Vagina (tissue), 2 donors: ENCODE data around the gene CCDC57. TPM values are rescaled to one million over a fixed set of nuclear protein-coding genes. Genes with fewer than 3 reads are reported as not detected.

Experiments
- DNase-seq, 2 donors: peaks; one replicate each; pipeline ENCODE4 v3.0.0-alpha.2; 2017; ENCODE audit errors: extremely low spot score in 2 of 2
- H3K27ac ChIP-seq: fragments of 200-600 bp; sonication (generic); one replicate; pipeline ENCODE4 v1.5.1; 2019
- H3K27me3 ChIP-seq: fragments of 200-600 bp; sonication (generic); one replicate; pipeline ENCODE4 v1.5.1; 2019
- H3K36me3 ChIP-seq, 2 donors: fragments of 200-600 bp; sonication (generic); one replicate each; pipeline ENCODE4 v1.5.1; 2017 to 2019
- H3K4me1 ChIP-seq: fragments of 200-600 bp; sonication (generic); one replicate; pipeline ENCODE4 v1.5.1; 2019
- H3K4me3 ChIP-seq, 2 donors: fragments of 200-600 bp; sonication (generic); 1 replicate in 1 of 2; 2 replicates in 1 of 2; pipeline ENCODE4 v1.5.1; 2016 to 2019
- H3K9me3 ChIP-seq: fragments of 200-600 bp; sonication (generic); one replicate; pipeline ENCODE4 v1.5.1; 2019
- POLR2A ChIP-seq, 2 donors: fragments of 450-650 bp; IDR thresholded peaks; one replicate each; pipeline ENCODE4 v1.6.1; 2017; ENCODE audit warnings: antibody characterized with exemption in 2 of 2, mild to moderate bottlenecking in 2 of 2, moderate library complexity in 2 of 2
- POLR2AphosphoS5 ChIP-seq, 2 donors: sonication (generic); formaldehyde crosslinking; IDR thresholded peaks; one replicate each; pipeline ENCODE4 v1.9.0; 2017; ENCODE audit warnings: antibody characterized with exemption in 2 of 2, mild to moderate bottlenecking in 2 of 2, low read depth in 1 of 2; ENCODE audit not compliant: insufficient read depth in 1 of 2
- intact Hi-C: fragments of 100-400 bp; cut with DNase I; formaldehyde crosslinking; loops from one replicate; pipeline ENCODE4 v1.15.1; 2023
- total RNA-seq: library from RNA; depleted of rRNA; stranded (reverse); fragments of >200 nt; gene quantifications from one replicate; pipeline ENCODE4 v1.2.3, GENCODE V29; 2016
- TF ChIP-seq, protein P1 (sequence below), 3 experiments: fragments of 450-650 bp in 2 of 3; fragments of 200-600 bp in 1 of 3; sonication (generic) in 1 of 3; IDR thresholded peaks; one replicate each; pipeline ENCODE4 v1.5.1; 2017 to 2019; ENCODE audit warnings: antibody characterized with exemption in 3 of 3, mild to moderate bottlenecking in 2 of 3, moderate library complexity in 2 of 3

The CCDC57 gene
- total RNA-seq, 1 donor from 2014 or later, result 26.5 TPM

- DNase-seq, result no peak
- Histone ChIP-seq H3K27me3 (no peaks in the 10 kb centered on the region), H3K27ac (no peak overlapping the region), H3K4me3 (no peak overlapping the region), H3K36me3 (no peaks in the 10 kb centered on the region), H3K4me1 (peaks cover 21% of the 10 kb centered on the region), H3K9me3 (no peaks in the 10 kb centered on the region)
- TF ChIP-seq POLR2A (IDR thresholded peaks at IDR 0.05) (no peak), POLR2AphosphoS5 (IDR thresholded peaks at IDR 0.05; ENCODE audit: insufficient read depth in 1 of 2, low read depth in 1 of 2) (no peak)
- TF ChIP-seq, protein P1, sequence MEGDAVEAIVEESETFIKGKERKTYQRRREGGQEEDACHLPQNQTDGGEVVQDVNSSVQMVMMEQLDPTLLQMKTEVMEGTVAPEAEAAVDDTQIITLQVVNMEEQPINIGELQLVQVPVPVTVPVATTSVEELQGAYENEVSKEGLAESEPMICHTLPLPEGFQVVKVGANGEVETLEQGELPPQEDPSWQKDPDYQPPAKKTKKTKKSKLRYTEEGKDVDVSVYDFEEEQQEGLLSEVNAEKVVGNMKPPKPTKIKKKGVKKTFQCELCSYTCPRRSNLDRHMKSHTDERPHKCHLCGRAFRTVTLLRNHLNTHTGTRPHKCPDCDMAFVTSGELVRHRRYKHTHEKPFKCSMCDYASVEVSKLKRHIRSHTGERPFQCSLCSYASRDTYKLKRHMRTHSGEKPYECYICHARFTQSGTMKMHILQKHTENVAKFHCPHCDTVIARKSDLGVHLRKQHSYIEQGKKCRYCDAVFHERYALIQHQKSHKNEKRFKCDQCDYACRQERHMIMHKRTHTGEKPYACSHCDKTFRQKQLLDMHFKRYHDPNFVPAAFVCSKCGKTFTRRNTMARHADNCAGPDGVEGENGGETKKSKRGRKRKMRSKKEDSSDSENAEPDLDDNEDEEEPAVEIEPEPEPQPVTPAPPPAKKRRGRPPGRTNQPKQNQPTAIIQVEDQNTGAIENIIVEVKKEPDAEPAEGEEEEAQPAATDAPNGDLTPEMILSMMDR (IDR thresholded peaks at IDR 0.05), result no peak
- intact Hi-C loops, result no loop called here
Measured at GRCh38 chr17:82226146-82226808, 13.6 kb upstream of the CCDC57 start.

DNA sequence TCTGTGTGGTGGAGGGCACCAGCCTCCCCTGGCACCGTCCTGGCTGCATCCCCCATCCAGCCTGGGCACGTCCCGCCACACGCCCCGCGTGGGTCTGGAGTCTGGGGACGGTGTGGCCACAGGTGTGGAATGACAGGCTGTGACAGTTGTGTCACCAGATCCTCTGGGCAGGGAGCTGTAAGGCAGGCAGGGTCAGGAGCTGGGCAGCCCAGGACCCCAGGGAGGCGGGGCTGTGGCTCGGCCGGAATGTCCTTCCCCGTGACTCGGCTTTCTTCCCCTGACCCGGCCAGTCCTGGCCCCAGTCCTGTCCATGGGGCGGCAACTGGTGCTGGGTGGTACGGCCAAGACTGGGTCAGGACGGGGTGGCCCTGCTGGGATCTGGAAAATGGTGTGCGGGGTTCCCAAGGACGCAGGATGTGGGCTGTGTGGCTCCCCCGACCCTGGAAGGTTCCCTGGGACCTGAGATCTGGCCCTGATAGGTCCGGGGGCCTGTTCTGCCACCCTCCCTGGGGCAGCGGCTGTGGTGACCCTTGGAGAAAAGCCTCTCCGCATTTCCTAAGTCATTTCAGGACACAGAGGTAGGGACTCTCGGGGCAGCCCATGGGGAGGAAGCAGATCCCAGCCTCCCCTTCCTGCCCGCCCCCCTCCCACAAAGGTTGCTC lies 12.9 kb upstream of the CCDC57 start:
- Histone ChIP-seq H3K4me3 (no peak overlapping the region), H3K9me3 (no peaks in the 10 kb centered on the region), H3K36me3 (no peaks in the 10 kb centered on the region), H3K27me3 (no peaks in the 10 kb centered on the region), H3K27ac (no peak overlapping the region), H3K4me1 (peaks cover 15% of the 10 kb centered on the region)
- TF ChIP-seq POLR2AphosphoS5 (IDR thresholded peaks at IDR 0.05; ENCODE audit: insufficient read depth in 1 of 2, low read depth in 1 of 2) (no peak), POLR2A (IDR thresholded peaks at IDR 0.05) (no peak)
- TF ChIP-seq, protein P1 (IDR thresholded peaks at IDR 0.05), result no peak
- DNase-seq, result no peak
- intact Hi-C loops, result no loop called here

- no peaks in the 10 kb centered on the region for H3K27me3 ChIP-seq
- no peaks in the 10 kb centered on the region for H3K36me3 ChIP-seq
- DNase-seq, result no peak
- H3K27ac ChIP-seq, result no peak overlapping the region
- H3K4me3 ChIP-seq, result no peak overlapping the region
- no peaks in the 10 kb centered on the region for H3K9me3 ChIP-seq
- intact Hi-C loops, result no loop called here
- TF ChIP-seq POLR2AphosphoS5 (IDR thresholded peaks at IDR 0.05; ENCODE audit: insufficient read depth in 1 of 2, low read depth in 1 of 2) (no peak), POLR2A (IDR thresholded peaks at IDR 0.05) (no peak)
- TF ChIP-seq, protein P1 (IDR thresholded peaks at IDR 0.05), result no peak
- H3K4me1 ChIP-seq, result peaks cover 6% of the 10 kb centered on the region
Measured at GRCh38 chr17:82224666-82225065, 12.0 kb upstream of the CCDC57 start.

GRCh38 chr17:82223517-82223916 lies 10.9 kb upstream of the CCDC57 start:
- no peaks in the 10 kb centered on the region for H3K27me3 ChIP-seq
- no peak for DNase-seq
- no peak overlapping the region for H3K4me3 ChIP-seq
- no peaks in the 10 kb centered on the region for H3K9me3 ChIP-seq
- intact Hi-C loops, result no loop called here
- H3K4me1 ChIP-seq, result no peaks in the 10 kb centered on the region
- TF ChIP-seq POLR2A (IDR thresholded peaks at IDR 0.05), result no peak
- TF ChIP-seq POLR2AphosphoS5 (IDR thresholded peaks at IDR 0.05; ENCODE audit: insufficient read depth in 1 of 2, low read depth in 1 of 2), result no peak
- TF ChIP-seq, protein P1 (IDR thresholded peaks at IDR 0.05), result no peak
- no peaks in the 10 kb centered on the region for H3K36me3 ChIP-seq
- no peak overlapping the region for H3K27ac ChIP-seq

- no peaks in the 10 kb centered on the region for H3K4me1 ChIP-seq
Measured at GRCh38 chr17:82222816-82223215, 10.2 kb upstream of the CCDC57 start.

More at GRCh38 chr17:82222816-82223215, 10.2 kb upstream of the CCDC57 start:
- Histone ChIP-seq H3K4me3 (no peak overlapping the region), H3K36me3 (no peaks in the 10 kb centered on the region), H3K27me3 (no peaks in the 10 kb centered on the region), H3K9me3 (no peaks in the 10 kb centered on the region), H3K27ac (no peak overlapping the region)
- intact Hi-C loops, result no loop called here
- DNase-seq, result no peak
- TF ChIP-seq, protein P1 (IDR thresholded peaks at IDR 0.05), result no peak
- no peak for TF ChIP-seq POLR2A (IDR thresholded peaks at IDR 0.05)
- no peak for TF ChIP-seq POLR2AphosphoS5 (IDR thresholded peaks at IDR 0.05; ENCODE audit: insufficient read depth in 1 of 2, low read depth in 1 of 2)
